SK-N-SH (cell line): ENCODE results near the gene TTC28.

Experiments used
- CHD2 ChIP-seq: fragments of 150-350 bp; IDR thresholded peaks from 2 replicates; pipeline ENCODE4 v1.6.1; 2018; ENCODE audit warnings: low read length; ENCODE audit not compliant: partially characterized antibody
- ELF1 ChIP-seq: IDR thresholded peaks from 2 replicates; pipeline ENCODE4 v1.4.0; 2012
- POLR2AphosphoS5 ChIP-seq: IDR thresholded peaks from 2 replicates; pipeline ENCODE4 v1.6.1; 2012; ENCODE audit warnings: low read depth, low read length
- RAD21 ChIP-seq: IDR thresholded peaks from 2 replicates; pipeline ENCODE4 v1.6.1; 2012; ENCODE audit warnings: mild to moderate bottlenecking, low read length
- SIN3A ChIP-seq: IDR thresholded peaks from 2 replicates; pipeline ENCODE4 v1.6.1; 2012; ENCODE audit warnings: low read depth, mild to moderate bottlenecking, low read length, moderate library complexity, borderline replicate concordance
- TAF1 ChIP-seq: IDR thresholded peaks from 2 replicates; pipeline ENCODE4 v1.6.1; 2012; ENCODE audit warnings: low read depth, mild to moderate bottlenecking, low read length, moderate library complexity, borderline replicate concordance
- TEAD4 ChIP-seq: IDR thresholded peaks from 2 replicates; pipeline ENCODE4 v1.4.0; 2012; ENCODE audit warnings: mild to moderate bottlenecking, borderline replicate concordance; ENCODE audit not compliant: insufficient read depth
- TF ChIP-seq, protein P1 (sequence below): fragments of 200-600 bp; sonication (generic); IDR thresholded peaks from 2 replicates; pipeline ENCODE4 v1.6.1; 2017; ENCODE audit warnings: antibody characterized with exemption, mild to moderate bottlenecking, moderate library complexity
- TF ChIP-seq, protein P2 (sequence below): IDR thresholded peaks from 2 replicates; pipeline ENCODE4 v1.4.0; 2012; ENCODE audit warnings: low read depth
- TF ChIP-seq, protein P3 (sequence below): IDR thresholded peaks from 2 replicates; pipeline ENCODE4; 2012

DNA sequence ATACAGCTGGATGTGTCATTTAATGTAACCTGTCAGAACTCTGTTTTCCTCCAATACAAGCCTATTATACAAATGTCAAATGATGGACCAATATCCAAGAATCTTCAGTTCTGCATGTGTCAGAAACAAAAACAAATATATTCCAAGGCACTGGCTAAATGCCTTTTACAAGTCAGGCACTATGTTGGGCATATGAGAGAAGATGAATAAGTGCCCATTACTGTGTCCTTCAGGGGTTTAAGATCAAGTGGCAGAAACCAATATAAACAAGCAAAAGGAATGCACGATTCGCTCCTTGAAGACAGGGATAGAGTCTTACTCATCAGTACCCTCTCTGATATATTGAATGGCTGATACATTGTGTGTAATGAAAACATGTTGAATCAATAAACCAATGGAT, 254.4 kb downstream of the TTC28 start:
- TF ChIP-seq CHD2 (no peak), SIN3A (no peak), POLR2AphosphoS5 (no peak), ELF1 (no peak), TEAD4 (no peak), TAF1 (no peak), RAD21 (no peak)
- TF ChIP-seq, protein P1, sequence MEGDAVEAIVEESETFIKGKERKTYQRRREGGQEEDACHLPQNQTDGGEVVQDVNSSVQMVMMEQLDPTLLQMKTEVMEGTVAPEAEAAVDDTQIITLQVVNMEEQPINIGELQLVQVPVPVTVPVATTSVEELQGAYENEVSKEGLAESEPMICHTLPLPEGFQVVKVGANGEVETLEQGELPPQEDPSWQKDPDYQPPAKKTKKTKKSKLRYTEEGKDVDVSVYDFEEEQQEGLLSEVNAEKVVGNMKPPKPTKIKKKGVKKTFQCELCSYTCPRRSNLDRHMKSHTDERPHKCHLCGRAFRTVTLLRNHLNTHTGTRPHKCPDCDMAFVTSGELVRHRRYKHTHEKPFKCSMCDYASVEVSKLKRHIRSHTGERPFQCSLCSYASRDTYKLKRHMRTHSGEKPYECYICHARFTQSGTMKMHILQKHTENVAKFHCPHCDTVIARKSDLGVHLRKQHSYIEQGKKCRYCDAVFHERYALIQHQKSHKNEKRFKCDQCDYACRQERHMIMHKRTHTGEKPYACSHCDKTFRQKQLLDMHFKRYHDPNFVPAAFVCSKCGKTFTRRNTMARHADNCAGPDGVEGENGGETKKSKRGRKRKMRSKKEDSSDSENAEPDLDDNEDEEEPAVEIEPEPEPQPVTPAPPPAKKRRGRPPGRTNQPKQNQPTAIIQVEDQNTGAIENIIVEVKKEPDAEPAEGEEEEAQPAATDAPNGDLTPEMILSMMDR: no peak
- TF ChIP-seq, protein P2, sequence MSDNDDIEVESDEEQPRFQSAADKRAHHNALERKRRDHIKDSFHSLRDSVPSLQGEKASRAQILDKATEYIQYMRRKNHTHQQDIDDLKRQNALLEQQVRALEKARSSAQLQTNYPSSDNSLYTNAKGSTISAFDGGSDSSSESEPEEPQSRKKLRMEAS: no peak
- TF ChIP-seq, protein P3, sequence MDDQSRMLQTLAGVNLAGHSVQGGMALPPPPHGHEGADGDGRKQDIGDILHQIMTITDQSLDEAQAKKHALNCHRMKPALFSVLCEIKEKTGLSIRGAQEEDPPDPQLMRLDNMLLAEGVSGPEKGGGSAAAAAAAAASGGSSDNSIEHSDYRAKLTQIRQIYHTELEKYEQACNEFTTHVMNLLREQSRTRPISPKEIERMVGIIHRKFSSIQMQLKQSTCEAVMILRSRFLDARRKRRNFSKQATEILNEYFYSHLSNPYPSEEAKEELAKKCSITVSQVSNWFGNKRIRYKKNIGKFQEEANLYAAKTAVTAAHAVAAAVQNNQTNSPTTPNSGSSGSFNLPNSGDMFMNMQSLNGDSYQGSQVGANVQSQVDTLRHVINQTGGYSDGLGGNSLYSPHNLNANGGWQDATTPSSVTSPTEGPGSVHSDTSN: no peak
